Measurements from ENCODE around the gene GABRP. TPM values are rescaled to one million over a fixed set of nuclear protein-coding genes. Genes with fewer than 3 reads are reported as not detected.

The GABRP gene
- total RNA-seq, 1 donor from 2014 or later: not detected

DNA sequence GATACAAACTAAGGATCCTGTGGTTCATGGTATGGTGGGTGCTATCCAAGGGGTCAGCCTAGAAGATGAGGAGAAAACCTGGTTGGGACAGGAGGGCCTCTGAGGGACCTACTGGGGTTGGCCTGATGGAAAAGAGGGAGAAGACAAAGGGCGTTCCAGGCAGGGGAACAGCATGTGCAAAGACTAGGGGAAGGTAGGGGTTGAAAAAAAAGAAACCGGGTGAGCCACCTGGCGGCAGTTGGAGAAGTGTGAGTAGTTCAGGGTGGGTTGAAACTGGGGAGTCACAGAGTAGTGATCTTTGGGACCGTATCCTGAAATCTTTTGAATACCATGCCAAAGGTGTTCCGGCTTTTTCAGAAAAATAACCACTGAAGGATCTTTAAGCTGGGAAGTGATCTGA is 8.7 kb upstream of the GABRP start:
- Mint-ChIP-seq H3K36me3 (no peaks in the 10 kb centered on the region), H3K9me3 (no peaks in the 10 kb centered on the region), H3K4me1 (no peaks in the 10 kb centered on the region), H3K4me3 (no peak overlapping the region), H3K27me3 (ENCODE audit: insufficient read depth, low read depth) (peaks cover 5% of the 10 kb centered on the region), H3K27ac (no peak overlapping the region)
- H3K4me2 ChIP-seq: no peak overlapping the region
- H3F3A ChIP-seq (ENCODE audit: low read depth): no peaks in the 10 kb centered on the region
- no peaks in the 10 kb centered on the region for H3K27me3 ChIP-seq
- H3K36me3 ChIP-seq: no peaks in the 10 kb centered on the region
- H3K9me3 ChIP-seq (ENCODE audit: low read depth): no peaks in the 10 kb centered on the region
- peaks cover 5% of the 10 kb centered on the region for H3K4me1 ChIP-seq
- no peak for DNase-seq (ENCODE audit: low spot score)
- H3K9ac ChIP-seq: no peak overlapping the region
- no peak for TF ChIP-seq EZH2 (IDR thresholded peaks at IDR 0.05)
- TF ChIP-seq EZH2phosphoT487 (IDR thresholded peaks at IDR 0.05): no peak
- TF ChIP-seq, protein P1, sequence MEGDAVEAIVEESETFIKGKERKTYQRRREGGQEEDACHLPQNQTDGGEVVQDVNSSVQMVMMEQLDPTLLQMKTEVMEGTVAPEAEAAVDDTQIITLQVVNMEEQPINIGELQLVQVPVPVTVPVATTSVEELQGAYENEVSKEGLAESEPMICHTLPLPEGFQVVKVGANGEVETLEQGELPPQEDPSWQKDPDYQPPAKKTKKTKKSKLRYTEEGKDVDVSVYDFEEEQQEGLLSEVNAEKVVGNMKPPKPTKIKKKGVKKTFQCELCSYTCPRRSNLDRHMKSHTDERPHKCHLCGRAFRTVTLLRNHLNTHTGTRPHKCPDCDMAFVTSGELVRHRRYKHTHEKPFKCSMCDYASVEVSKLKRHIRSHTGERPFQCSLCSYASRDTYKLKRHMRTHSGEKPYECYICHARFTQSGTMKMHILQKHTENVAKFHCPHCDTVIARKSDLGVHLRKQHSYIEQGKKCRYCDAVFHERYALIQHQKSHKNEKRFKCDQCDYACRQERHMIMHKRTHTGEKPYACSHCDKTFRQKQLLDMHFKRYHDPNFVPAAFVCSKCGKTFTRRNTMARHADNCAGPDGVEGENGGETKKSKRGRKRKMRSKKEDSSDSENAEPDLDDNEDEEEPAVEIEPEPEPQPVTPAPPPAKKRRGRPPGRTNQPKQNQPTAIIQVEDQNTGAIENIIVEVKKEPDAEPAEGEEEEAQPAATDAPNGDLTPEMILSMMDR (IDR thresholded peaks at IDR 0.05): no peak
- no peaks in the 10 kb centered on the region for H3K79me2 ChIP-seq (ENCODE audit: low read depth)
- H3K4me3 ChIP-seq: no peak overlapping the region
- no peaks in the 10 kb centered on the region for H4K20me1 ChIP-seq (ENCODE audit: low read depth)
- no peak overlapping the region for H2AFZ ChIP-seq (replicated peaks)
- H3K27ac ChIP-seq: no peak overlapping the region

DNA sequence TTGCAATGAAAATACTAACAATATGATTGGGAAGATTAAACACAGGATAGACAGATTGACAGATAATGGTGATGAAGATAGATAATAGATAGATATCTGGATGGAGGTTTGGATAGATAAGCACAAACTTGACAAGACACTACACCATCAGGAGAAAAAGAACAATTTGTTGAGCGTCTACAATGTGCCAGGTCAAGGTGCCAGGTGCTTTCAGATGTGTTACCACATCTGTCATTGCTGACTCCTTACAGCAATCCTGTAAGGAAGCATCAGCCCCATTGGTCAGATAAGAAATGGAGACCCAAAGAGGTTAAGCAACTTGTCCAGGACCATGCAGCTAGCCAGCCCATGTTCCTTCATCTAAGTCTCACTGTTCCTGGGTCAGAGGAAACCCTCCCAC is 1.6 kb upstream of the GABRP start:
- no peak overlapping the region for H3K4me3 ChIP-seq
- no peak overlapping the region for H3K27ac Mint-ChIP-seq
- TF ChIP-seq EZH2phosphoT487 (IDR thresholded peaks at IDR 0.05) (no peak), EZH2 (IDR thresholded peaks at IDR 0.05) (no peak)
- TF ChIP-seq, protein P1 (IDR thresholded peaks at IDR 0.05): no peak
- H2AFZ ChIP-seq (replicated peaks): no peak overlapping the region
- H4K20me1 ChIP-seq (ENCODE audit: low read depth): no peaks in the 10 kb centered on the region
- H3K4me1 ChIP-seq: peaks cover 8% of the 10 kb centered on the region
- H3K4me2 ChIP-seq: no peak overlapping the region
- H3K9ac ChIP-seq: no peak overlapping the region
- H3K27me3 ChIP-seq: no peaks in the 10 kb centered on the region
- peaks cover 2% of the 10 kb centered on the region for H3K4me1 Mint-ChIP-seq
- no peak overlapping the region for H3K4me3 Mint-ChIP-seq
- no peaks in the 10 kb centered on the region for H3K36me3 ChIP-seq
- H3K27me3 Mint-ChIP-seq (ENCODE audit: insufficient read depth, low read depth): peaks cover 3% of the 10 kb centered on the region
- no peaks in the 10 kb centered on the region for H3K9me3 Mint-ChIP-seq
- no peaks in the 10 kb centered on the region for H3K9me3 ChIP-seq (ENCODE audit: low read depth)
- no peaks in the 10 kb centered on the region for H3K79me2 ChIP-seq (ENCODE audit: low read depth)
- DNase-seq (ENCODE audit: low spot score): no peak
- no peaks in the 10 kb centered on the region for H3F3A ChIP-seq (ENCODE audit: low read depth)
- no peaks in the 10 kb centered on the region for H3K36me3 Mint-ChIP-seq
- no peak overlapping the region for H3K27ac ChIP-seq

DNA sequence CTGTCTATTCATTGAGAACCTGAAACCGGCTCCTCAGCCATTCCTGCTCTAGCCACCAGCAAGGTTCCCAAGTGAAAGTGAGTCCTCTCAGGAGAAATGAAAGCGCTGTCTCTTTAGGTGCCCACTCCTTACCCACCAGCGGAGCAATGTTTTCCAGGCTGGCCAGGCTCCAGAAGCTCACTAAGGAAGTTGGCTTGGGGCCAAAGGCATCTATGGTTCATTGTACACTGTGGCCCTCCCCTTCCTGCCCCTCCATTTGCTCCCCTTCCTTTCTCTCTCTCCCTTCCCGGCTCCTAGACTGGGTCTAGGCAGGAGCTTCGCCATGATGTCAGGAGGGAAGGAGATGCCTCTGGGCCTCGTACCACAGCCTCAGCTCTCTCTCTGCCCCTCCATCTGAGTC is 1.1 kb upstream of the GABRP start:
- Histone ChIP-seq H4K20me1 (ENCODE audit: low read depth) (no peaks in the 10 kb centered on the region), H3K27me3 (no peaks in the 10 kb centered on the region), H3K79me2 (ENCODE audit: low read depth) (no peaks in the 10 kb centered on the region), H3K9ac (no peak overlapping the region), H3K27ac (no peak overlapping the region), H3K9me3 (ENCODE audit: low read depth) (no peaks in the 10 kb centered on the region), H3K4me3 (no peak overlapping the region), H3K4me2 (no peak overlapping the region), H3K4me1 (peaks cover 5% of the 10 kb centered on the region), H3F3A (ENCODE audit: low read depth) (no peaks in the 10 kb centered on the region), H3K36me3 (no peaks in the 10 kb centered on the region), H2AFZ (replicated peaks) (no peak overlapping the region)
- no peaks in the 10 kb centered on the region for H3K9me3 Mint-ChIP-seq
- no peaks in the 10 kb centered on the region for H3K36me3 Mint-ChIP-seq
- TF ChIP-seq, protein P1 (IDR thresholded peaks at IDR 0.05): no peak
- TF ChIP-seq EZH2phosphoT487 (IDR thresholded peaks at IDR 0.05): no peak
- no peak for TF ChIP-seq EZH2 (IDR thresholded peaks at IDR 0.05)
- peaks cover 2% of the 10 kb centered on the region for H3K4me1 Mint-ChIP-seq
- H3K27me3 Mint-ChIP-seq (ENCODE audit: insufficient read depth, low read depth): peaks cover under 1% of the 10 kb centered on the region
- H3K27ac Mint-ChIP-seq: no peak overlapping the region
- DNase-seq (ENCODE audit: low spot score): no peak
- no peak overlapping the region for H3K4me3 Mint-ChIP-seq

Measured in neural progenitor cell (in vitro differentiated cells).